PC-9 (cell line): ENCODE measurements around the gene MATN1. TPM values are rescaled to one million over a fixed set of nuclear protein-coding genes. Genes with fewer than 3 reads are reported as not detected.

Experiments
- BruUV-seq: library from RNA; stranded (reverse); fragments of 400-500 nt; replicated peaks from 2 replicates; lab custom pipeline; 2021; lab: Mats Ljungman, UMichigan
- CTCF ChIA-PET: fragments of 300-600 bp; sonication (Branson Sonifier 250); formaldehyde crosslinking; loops from one replicate; lab custom pipeline; 2022; ENCODE audit warnings: antibody characterized with exemption; lab: Charles Lee
- POLR2A ChIA-PET: fragments of 300-600 bp; sonication (Branson Sonifier 250); formaldehyde crosslinking; loops from one replicate; lab custom pipeline; 2022; ENCODE audit warnings: antibody characterized with exemption; ENCODE audit not compliant: unreplicated experiment; lab: Charles Lee
- DNase-seq, 2 experiments: peaks; one replicate each; pipeline versions ENCODE4 v3.0.0 to v3.0.0-alpha.2; 2015 to 2022; ENCODE audit warnings: mixed read lengths in 1 of 2
- H2AFZ ChIP-seq: fragments of 200-600 bp; sonication (generic); 2 replicates; pipeline ENCODE4 v1.8.1; 2017; ENCODE audit warnings: antibody characterized with exemption
- H3F3A ChIP-seq: fragments of 200-600 bp; sonication (generic); 2 replicates; pipeline ENCODE4 v1.8.1; 2017; ENCODE audit warnings: antibody characterized with exemption, mild to moderate bottlenecking, low read depth; ENCODE audit not compliant: insufficient read depth
- H3K27ac ChIP-seq: fragments of 200-600 bp; sonication (generic); 2 replicates; pipeline ENCODE4 v1.6.1; 2016; ENCODE audit warnings: mixed run types
- H3K27me3 ChIP-seq: fragments of 200-600 bp; sonication (generic); 2 replicates; pipeline ENCODE4 v1.6.1; 2016; ENCODE audit warnings: low read depth, mixed run types; ENCODE audit not compliant: insufficient read depth
- H3K36me3 ChIP-seq: fragments of 200-600 bp; sonication (generic); 2 replicates; pipeline ENCODE4 v1.6.1; 2016; ENCODE audit warnings: low read depth, mixed run types
- H3K4me1 ChIP-seq: fragments of 200-600 bp; sonication (generic); replicated peaks from 2 replicates; pipeline ENCODE4 v1.6.1; 2016; ENCODE audit warnings: mixed run types; ENCODE audit not compliant: insufficient read depth
- H3K4me2 ChIP-seq: fragments of 200-600 bp; sonication (generic); 2 replicates; pipeline ENCODE4 v1.6.1; 2017; ENCODE audit warnings: mixed run types
- H3K4me3 ChIP-seq: fragments of 200-600 bp; sonication (generic); 2 replicates; pipeline ENCODE4 v1.6.1; 2016; ENCODE audit warnings: mixed run types
- H3K79me2 ChIP-seq: fragments of 200-600 bp; sonication (generic); 2 replicates; pipeline ENCODE4 v1.6.1; 2017; ENCODE audit warnings: low read depth, mixed run types
- H3K9me2 ChIP-seq: fragments of 200-600 bp; sonication (generic); 2 replicates; pipeline ENCODE4 v1.8.1; 2017; ENCODE audit warnings: mild to moderate bottlenecking; ENCODE audit not compliant: insufficient read depth
- H3K9me3 ChIP-seq: fragments of 200-600 bp; sonication (generic); 2 replicates; pipeline ENCODE4 v1.8.1; 2016; ENCODE audit warnings: low read depth; ENCODE audit not compliant: insufficient read depth
- H4K20me1 ChIP-seq: fragments of 200-600 bp; sonication (generic); 2 replicates; pipeline ENCODE4 v1.8.1; 2017; ENCODE audit not compliant: insufficient read depth
- EZH2 ChIP-seq: fragments of 200-600 bp; sonication (generic); IDR thresholded peaks from 2 replicates; pipeline ENCODE4 v1.8.0; 2017; ENCODE audit warnings: antibody characterized with exemption, low read depth
- intact Hi-C: fragments of 100-400 bp; cut with micrococcal nuclease; formaldehyde crosslinking; loops from one replicate; pipeline ENCODE4 v1.10.0; 2022; ENCODE audit not compliant: unreplicated experiment
- total RNA-seq: library from RNA; stranded (reverse); gene quantifications from 2 replicates; pipeline ENCODE4 v1.2.3, GENCODE V29; 2021
- TF ChIP-seq, protein P1 (sequence below): fragments of 200-600 bp; sonication (generic); conservative IDR thresholded peaks from 2 replicates; pipeline ENCODE4 v1.6.1; 2017; ENCODE audit warnings: mixed run types, antibody characterized with exemption, mild to moderate bottlenecking, moderate library complexity

Gene MATN1
- total RNA-seq, 1 experiment from 2014 or later: 0.37 TPM

DNA sequence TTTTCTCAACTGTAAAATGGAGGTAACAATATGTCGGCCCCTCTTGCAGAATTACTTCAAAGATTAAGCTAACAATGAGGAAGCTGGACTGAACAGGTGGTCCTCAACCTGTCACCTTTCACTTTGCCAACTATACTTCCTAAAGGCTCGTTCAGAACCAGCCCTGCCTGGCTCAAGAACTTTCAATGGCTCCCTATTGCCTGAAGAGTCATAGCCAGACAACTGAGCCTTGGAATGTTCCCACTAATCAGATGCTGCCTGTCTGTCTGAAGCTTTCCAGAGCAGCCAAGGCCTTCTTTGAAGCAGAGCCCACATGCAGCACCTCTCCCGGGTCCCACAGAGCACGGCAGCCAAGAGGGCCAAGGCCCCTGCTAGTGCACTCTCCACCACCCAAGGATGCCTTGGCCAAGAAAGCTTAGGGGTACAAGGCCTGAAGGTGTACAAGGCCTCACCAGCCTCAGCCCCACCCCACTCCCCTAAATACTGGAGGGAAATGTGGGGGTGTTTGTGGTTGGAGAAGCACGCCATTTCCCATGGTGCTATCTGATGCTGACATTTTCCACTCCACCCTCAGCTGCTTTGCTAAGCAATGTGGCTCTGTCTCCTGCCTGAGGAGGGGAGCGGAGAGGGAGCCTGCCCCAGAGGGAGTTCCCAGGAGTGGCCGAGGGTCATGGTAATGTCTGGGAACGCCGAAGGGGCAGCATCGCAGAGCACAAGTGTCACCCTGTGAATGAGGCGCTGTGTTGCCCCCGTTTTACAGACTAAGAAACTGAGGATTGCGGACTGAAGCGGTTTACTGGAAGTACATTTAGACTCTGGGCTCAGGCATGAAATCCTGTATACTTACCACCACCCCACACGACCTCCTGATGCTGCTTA is 42.4 kb upstream of the MATN1 start:
- Histone ChIP-seq H3K9me3 (no peaks in the 10 kb centered on the region), H3K27ac (no peak overlapping the region), H3K9me2 (no peaks in the 10 kb centered on the region), H4K20me1 (no peaks in the 10 kb centered on the region), H2AFZ (no peak overlapping the region), H3K4me1 (no peaks in the 10 kb centered on the region), H3F3A (no peaks in the 10 kb centered on the region), H3K4me3 (no peak overlapping the region), H3K79me2 (no peaks in the 10 kb centered on the region), H3K27me3 (no peaks in the 10 kb centered on the region), H3K36me3 (no peaks in the 10 kb centered on the region), H3K4me2 (no peak overlapping the region)
- BruUV-seq: no TSS peak
- ChIA-PET CTCF (interaction anchor here (0.8 kb wide), 1 partner anchor 14 kb away, joined by 3 read pairs; no protein-coding TSS in a partner anchor), POLR2A (no interaction called here)
- intact Hi-C loops: no loop called here
- TF ChIP-seq EZH2: no peak
- TF ChIP-seq, protein P1, sequence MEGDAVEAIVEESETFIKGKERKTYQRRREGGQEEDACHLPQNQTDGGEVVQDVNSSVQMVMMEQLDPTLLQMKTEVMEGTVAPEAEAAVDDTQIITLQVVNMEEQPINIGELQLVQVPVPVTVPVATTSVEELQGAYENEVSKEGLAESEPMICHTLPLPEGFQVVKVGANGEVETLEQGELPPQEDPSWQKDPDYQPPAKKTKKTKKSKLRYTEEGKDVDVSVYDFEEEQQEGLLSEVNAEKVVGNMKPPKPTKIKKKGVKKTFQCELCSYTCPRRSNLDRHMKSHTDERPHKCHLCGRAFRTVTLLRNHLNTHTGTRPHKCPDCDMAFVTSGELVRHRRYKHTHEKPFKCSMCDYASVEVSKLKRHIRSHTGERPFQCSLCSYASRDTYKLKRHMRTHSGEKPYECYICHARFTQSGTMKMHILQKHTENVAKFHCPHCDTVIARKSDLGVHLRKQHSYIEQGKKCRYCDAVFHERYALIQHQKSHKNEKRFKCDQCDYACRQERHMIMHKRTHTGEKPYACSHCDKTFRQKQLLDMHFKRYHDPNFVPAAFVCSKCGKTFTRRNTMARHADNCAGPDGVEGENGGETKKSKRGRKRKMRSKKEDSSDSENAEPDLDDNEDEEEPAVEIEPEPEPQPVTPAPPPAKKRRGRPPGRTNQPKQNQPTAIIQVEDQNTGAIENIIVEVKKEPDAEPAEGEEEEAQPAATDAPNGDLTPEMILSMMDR: no peak
- no peak for DNase-seq

DNA sequence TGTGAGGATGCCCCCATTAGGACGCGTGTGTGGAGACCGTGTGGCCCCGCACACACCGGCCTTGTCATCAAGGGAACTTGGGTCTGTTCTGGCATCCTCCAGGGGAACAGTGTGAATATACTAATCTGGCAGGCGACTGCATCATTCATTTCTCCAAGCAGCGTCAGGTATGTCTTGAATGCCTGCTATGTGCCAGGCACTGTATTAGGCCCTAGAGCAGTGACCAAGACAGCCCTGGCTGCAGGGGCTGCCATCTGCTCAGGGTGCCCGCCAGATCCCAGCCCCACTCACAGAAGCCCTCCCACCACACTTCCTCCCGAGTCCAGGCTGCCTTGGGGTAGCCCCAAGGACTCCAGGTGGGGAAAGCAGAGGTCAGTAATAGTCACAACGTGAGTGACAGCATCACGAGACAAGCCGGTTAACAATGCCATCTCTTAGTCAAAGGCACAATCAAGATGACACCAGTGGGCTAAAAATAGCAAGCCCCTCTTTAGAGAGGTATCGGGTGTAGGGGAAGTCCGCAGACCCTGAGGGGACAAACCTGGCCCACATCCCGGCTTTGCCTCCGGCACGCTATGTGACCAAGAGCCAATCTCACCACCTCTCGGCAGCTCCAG is 41.7 kb upstream of the MATN1 start:
- intact Hi-C loops: no loop called here
- H3K36me3 ChIP-seq: no peaks in the 10 kb centered on the region
- H3K4me3 ChIP-seq: no peak overlapping the region
- CTCF ChIA-PET: no interaction called here
- no TSS peak for BruUV-seq
- H3K4me2 ChIP-seq: no peak overlapping the region
- H3F3A ChIP-seq: no peaks in the 10 kb centered on the region
- TF ChIP-seq, protein P1: no peak
- TF ChIP-seq EZH2: no peak
- no peaks in the 10 kb centered on the region for H3K9me3 ChIP-seq
- no peak overlapping the region for H3K27ac ChIP-seq
- POLR2A ChIA-PET: no interaction called here
- no peaks in the 10 kb centered on the region for H4K20me1 ChIP-seq
- no peaks in the 10 kb centered on the region for H3K79me2 ChIP-seq
- H3K4me1 ChIP-seq: no peaks in the 10 kb centered on the region
- no peaks in the 10 kb centered on the region for H3K9me2 ChIP-seq
- no peak overlapping the region for H2AFZ ChIP-seq
- DNase-seq: no peak
- no peaks in the 10 kb centered on the region for H3K27me3 ChIP-seq

DNA sequence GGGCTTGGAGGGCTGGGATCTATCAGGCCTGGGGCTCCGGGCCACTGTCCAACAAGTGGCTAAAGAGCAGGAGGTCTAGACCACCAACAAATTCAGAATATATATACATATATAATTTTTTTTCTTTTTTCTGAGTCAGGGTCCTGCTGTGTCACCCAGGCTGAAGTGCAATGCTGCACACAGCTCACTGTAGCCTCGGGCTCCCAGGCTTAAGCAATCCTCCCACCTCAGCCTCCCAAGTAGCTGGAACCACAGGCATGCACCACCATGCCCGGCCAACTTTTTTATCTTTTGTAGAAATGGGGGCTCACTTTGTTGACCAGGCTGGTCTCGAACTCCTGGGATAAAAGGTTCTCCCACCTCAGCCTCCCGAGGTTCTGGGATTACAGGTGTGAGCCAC is 41.0 kb upstream of the MATN1 start:
- Histone ChIP-seq H3K27me3 (no peaks in the 10 kb centered on the region), H4K20me1 (no peaks in the 10 kb centered on the region), H3K79me2 (no peaks in the 10 kb centered on the region), H3K36me3 (no peaks in the 10 kb centered on the region), H3K4me3 (no peak overlapping the region), H3K4me1 (peaks cover 6% of the 10 kb centered on the region; the same call in 1 of the 2 replicates), H2AFZ (no peak overlapping the region), H3K4me2 (no peak overlapping the region), H3K9me2 (no peaks in the 10 kb centered on the region), H3K27ac (no peak overlapping the region), H3F3A (no peaks in the 10 kb centered on the region), H3K9me3 (no peaks in the 10 kb centered on the region)
- BruUV-seq: no TSS peak
- CTCF ChIA-PET: no interaction called here
- POLR2A ChIA-PET: no interaction called here
- DNase-seq: no peak
- TF ChIP-seq, protein P1: no peak
- TF ChIP-seq EZH2: no peak
- intact Hi-C loops: no loop called here
